ENCODE measurements around the gene FERMT3. TPM values are rescaled to one million over a fixed set of nuclear protein-coding genes. Genes with fewer than 3 reads are reported as not detected.

FERMT3 gene
- total and polyA plus RNA-seq, 2 of the 13 experiments (the other 11 are each of a cell fraction or from before 2014, with no cell fraction given), result 0.29 TPM; not detected in 1

DNA sequence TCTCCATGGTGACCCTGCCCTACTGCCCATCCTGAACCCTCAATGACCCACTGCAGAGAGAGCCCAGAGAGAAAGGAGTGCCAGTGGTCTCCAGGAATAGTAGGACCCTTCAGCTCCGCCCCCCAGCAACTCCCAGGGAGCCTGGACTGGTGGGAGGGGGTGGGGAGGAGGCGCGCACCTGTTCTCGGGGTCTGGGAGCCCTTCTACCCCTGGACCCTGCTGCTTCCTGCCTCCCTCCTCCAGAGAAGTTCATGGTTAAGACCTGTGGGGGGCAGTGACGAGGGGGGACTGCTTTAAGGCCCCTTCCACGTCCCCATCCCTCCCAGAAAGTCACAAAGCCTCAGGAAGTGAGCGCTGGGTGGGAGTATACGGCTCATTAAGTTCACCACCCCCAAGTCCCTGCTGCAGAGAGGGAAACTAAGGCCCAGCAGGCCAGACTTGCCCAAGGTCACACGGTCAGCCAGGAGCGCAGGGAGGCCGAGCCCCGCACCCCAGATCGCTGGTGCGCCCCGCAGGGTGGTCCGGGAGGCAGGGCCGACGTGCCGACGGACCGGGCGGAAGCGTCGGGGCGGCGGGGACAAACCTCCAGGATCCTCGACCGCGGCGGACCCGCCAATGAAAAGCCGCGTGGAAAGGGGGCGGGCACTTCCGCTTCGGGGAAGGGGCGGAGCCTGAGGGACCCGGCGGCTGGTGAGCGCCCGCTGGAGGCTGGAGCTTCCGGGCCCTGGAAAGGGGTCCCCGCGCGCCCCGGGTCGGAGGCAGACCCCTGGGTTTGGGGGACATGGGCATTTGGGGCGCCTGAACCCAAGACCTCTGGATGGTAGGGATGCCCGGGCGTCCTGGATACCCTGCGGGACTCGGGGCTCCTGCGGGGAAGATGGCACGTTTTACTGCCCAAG lies 19.3 kb downstream of the FERMT3 start, which contains the start of the genes NUDT22 and TRPT1 (continued):
- TF ChIP-seq ZBTB1 (CRISPR knock-in tag; IDR thresholded peaks at IDR 0.05; ENCODE audit: borderline replicate concordance) (no peak), ZNF468 (CRISPR knock-in tag; IDR thresholded peaks at IDR 0.05) (no peak), SRSF4 (IDR thresholded peaks at IDR 0.05; ENCODE audit: low read depth, low read length, poor library complexity, severe bottlenecking) (no peak), ZNF382 (CRISPR knock-in tag; IDR thresholded peaks at IDR 0.05; ENCODE audit: borderline replicate concordance) (no peak), ZNF496 (CRISPR knock-in tag; IDR thresholded peaks at IDR 0.05; ENCODE audit: insufficient replicate concordance) (no peak), ZBTB3 (CRISPR knock-in tag; IDR thresholded peaks at IDR 0.05; ENCODE audit: borderline replicate concordance, low read depth) (no peak), FOXC1 (CRISPR knock-in tag; IDR thresholded peaks at IDR 0.05; ENCODE audit: borderline replicate concordance) (no peak), ZNF660 (CRISPR knock-in tag; IDR thresholded peaks at IDR 0.05; ENCODE audit: borderline replicate concordance, low read depth) (no peak), BHLHE40 (IDR thresholded peaks at IDR 0.05; ENCODE audit: low read length) (no peak), ZNF709 (CRISPR knock-in tag; IDR thresholded peaks at IDR 0.05) (peak; percentile 79), GATAD2A (CRISPR knock-in tag; IDR thresholded peaks at IDR 0.05) (peak; percentile 8), MZF1 (CRISPR knock-in tag; IDR thresholded peaks at IDR 0.05; ENCODE audit: borderline replicate concordance) (no peak), ZNF569 (CRISPR knock-in tag; IDR thresholded peaks at IDR 0.05; ENCODE audit: borderline replicate concordance) (no peak), CCAR2 (optimal IDR thresholded peaks at IDR 0.05; ENCODE audit: low read depth, low read length) (no peak), ZNF644 (CRISPR knock-in tag; IDR thresholded peaks at IDR 0.05; ENCODE audit: low read depth) (no peak), THYN1 (CRISPR knock-in tag; IDR thresholded peaks at IDR 0.05; ENCODE audit: borderline replicate concordance, low read depth) (no peak), ELF4 (CRISPR knock-in tag; IDR thresholded peaks at IDR 0.05; ENCODE audit: borderline replicate concordance) (peak; percentile 64), ETV5 (CRISPR knock-in tag; IDR thresholded peaks at IDR 0.05; ENCODE audit: borderline replicate concordance) (peak; percentile 93), JUNB (CRISPR knock-in tag; IDR thresholded peaks at IDR 0.05; ENCODE audit: borderline replicate concordance) (no peak), ZMYM2 (CRISPR knock-in tag; IDR thresholded peaks at IDR 0.05) (no peak), ZNF317 (CRISPR knock-in tag; IDR thresholded peaks at IDR 0.05) (peak; percentile 66), NR1H2 (CRISPR knock-in tag; IDR thresholded peaks at IDR 0.05; ENCODE audit: borderline replicate concordance, low read depth) (no peak), FOXK2 (IDR thresholded peaks at IDR 0.05) (no peak)
- TF ChIP-seq, protein P1, sequence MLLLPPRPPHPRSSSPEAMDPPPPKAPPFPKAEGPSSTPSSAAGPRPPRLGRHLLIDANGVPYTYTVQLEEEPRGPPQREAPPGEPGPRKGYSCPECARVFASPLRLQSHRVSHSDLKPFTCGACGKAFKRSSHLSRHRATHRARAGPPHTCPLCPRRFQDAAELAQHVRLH (CRISPR knock-in tag; IDR thresholded peaks at IDR 0.05; ENCODE audit: borderline replicate concordance, low read depth), result peak; percentile 56; the same call in 1 of the 2 replicates
- TF ChIP-seq, protein P2, sequence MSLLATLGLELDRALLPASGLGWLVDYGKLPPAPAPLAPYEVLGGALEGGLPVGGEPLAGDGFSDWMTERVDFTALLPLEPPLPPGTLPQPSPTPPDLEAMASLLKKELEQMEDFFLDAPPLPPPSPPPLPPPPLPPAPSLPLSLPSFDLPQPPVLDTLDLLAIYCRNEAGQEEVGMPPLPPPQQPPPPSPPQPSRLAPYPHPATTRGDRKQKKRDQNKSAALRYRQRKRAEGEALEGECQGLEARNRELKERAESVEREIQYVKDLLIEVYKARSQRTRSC (CRISPR knock-in tag; IDR thresholded peaks at IDR 0.05; ENCODE audit: low read depth), result no peak
- TF ChIP-seq, protein P3, sequence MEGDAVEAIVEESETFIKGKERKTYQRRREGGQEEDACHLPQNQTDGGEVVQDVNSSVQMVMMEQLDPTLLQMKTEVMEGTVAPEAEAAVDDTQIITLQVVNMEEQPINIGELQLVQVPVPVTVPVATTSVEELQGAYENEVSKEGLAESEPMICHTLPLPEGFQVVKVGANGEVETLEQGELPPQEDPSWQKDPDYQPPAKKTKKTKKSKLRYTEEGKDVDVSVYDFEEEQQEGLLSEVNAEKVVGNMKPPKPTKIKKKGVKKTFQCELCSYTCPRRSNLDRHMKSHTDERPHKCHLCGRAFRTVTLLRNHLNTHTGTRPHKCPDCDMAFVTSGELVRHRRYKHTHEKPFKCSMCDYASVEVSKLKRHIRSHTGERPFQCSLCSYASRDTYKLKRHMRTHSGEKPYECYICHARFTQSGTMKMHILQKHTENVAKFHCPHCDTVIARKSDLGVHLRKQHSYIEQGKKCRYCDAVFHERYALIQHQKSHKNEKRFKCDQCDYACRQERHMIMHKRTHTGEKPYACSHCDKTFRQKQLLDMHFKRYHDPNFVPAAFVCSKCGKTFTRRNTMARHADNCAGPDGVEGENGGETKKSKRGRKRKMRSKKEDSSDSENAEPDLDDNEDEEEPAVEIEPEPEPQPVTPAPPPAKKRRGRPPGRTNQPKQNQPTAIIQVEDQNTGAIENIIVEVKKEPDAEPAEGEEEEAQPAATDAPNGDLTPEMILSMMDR (CRISPR knock-in tag; IDR thresholded peaks at IDR 0.05), result peak; percentile 65
